ENCODE results near the gene CALML6.

CALML6 gene

GRCh38 chr1:1942753-1943656, 27.9 kb downstream of the CALML6 start:
- no peak for DNase-seq (ENCODE audit: low spot score)

GRCh38 chr1:1943834-1944570, 28.9 kb downstream of the CALML6 start:
- peak; percentile 40 for DNase-seq (ENCODE audit: low spot score)

GRCh38 chr1:1945782-1946393, 30.8 kb downstream of the CALML6 start:
- no peak for DNase-seq (ENCODE audit: low spot score)

- no peak for DNase-seq (ENCODE audit: low spot score)
Observed at GRCh38 chr1:1946540-1946939, 31.5 kb downstream of the CALML6 start.

GRCh38 chr1:1947493-1947892, 32.4 kb downstream of the CALML6 start:
- DNase-seq (ENCODE audit: low spot score): no peak

- DNase-seq (ENCODE audit: low spot score): no peak
Observed at GRCh38 chr1:1948783-1949182, 33.7 kb downstream of the CALML6 start.

- DNase-seq (ENCODE audit: low spot score): no peak
Observed at GRCh38 chr1:1950940-1951339, 35.9 kb downstream of the CALML6 start.

- DNase-seq (ENCODE audit: low spot score): no peak
Observed at GRCh38 chr1:1954015-1954414, 39.0 kb downstream of the CALML6 start.

- DNase-seq (ENCODE audit: low spot score): no peak
Observed at GRCh38 chr1:1954831-1955441, 39.9 kb downstream of the CALML6 start.

GRCh38 chr1:1955621-1956094, 40.6 kb downstream of the CALML6 start:
- no peak for DNase-seq (ENCODE audit: low spot score)

GRCh38 chr1:1956101-1956500, 41.0 kb downstream of the CALML6 start:
- DNase-seq (ENCODE audit: low spot score): no peak

GRCh38 chr1:1956586-1957532, 41.8 kb downstream of the CALML6 start:
- DNase-seq (ENCODE audit: low spot score): no peak

GRCh38 chr1:1957533-1957961, 42.5 kb downstream of the CALML6 start:
- DNase-seq (ENCODE audit: low spot score): no peak

GRCh38 chr1:1958071-1958541, 43.0 kb downstream of the CALML6 start:
- DNase-seq (ENCODE audit: low spot score): no peak

GRCh38 chr1:1959459-1959839, 44.4 kb downstream of the CALML6 start:
- no peak for DNase-seq (ENCODE audit: low spot score)

- peak; percentile 68 for DNase-seq (ENCODE audit: low spot score)
Observed at GRCh38 chr1:1959840-1960479, 44.9 kb downstream of the CALML6 start.

- no peak for DNase-seq (ENCODE audit: low spot score)
Observed at GRCh38 chr1:1960480-1961196, 45.6 kb downstream of the CALML6 start.

- no peak for DNase-seq (ENCODE audit: low spot score)
Observed at GRCh38 chr1:1962752-1963151, 47.7 kb downstream of the CALML6 start.

GRCh38 chr1:1963570-1963969, 48.5 kb downstream of the CALML6 start:
- DNase-seq (ENCODE audit: low spot score): no peak

- no peak for DNase-seq (ENCODE audit: low spot score)
Observed at GRCh38 chr1:1964811-1965210, 49.8 kb downstream of the CALML6 start.
